ENCODE measurements around the gene POTEJ. TPM values are rescaled to one million over a fixed set of nuclear protein-coding genes. Genes with fewer than 3 reads are reported as not detected.
"Not testable (repeated sequence)": the region's sequence is repeated elsewhere in the genome, so short reads cannot be mapped to it uniquely, and the experiment has no call there.

POTEJ gene
- polyA plus RNA-seq, 4 donors: 0.10 TPM; not detected in 3

- H3K27me3 ChIP-seq (ENCODE audit: control insufficient read depth in 3 of 3, insufficient read depth in 3 of 3, low read length in 3 of 3); H3K4me3 ChIP-seq (ENCODE audit: low read depth in 1 of 3, low read length in 3 of 3); FAIRE-seq; H3K4me1 ChIP-seq (ENCODE audit: control insufficient read depth in 3 of 3, insufficient read depth in 2 of 3, low read depth in 1 of 3, low read length in 2 of 3); H3K36me3 ChIP-seq (ENCODE audit: control insufficient read depth in 3 of 3, insufficient read depth in 2 of 3, low read depth in 1 of 3, low read length in 3 of 3); DNase-seq; H3K27ac ChIP-seq (ENCODE audit: low read depth in 1 of 3, low read length in 2 of 3); H3K9me3 ChIP-seq (ENCODE audit: control insufficient read depth in 2 of 2, insufficient read depth in 1 of 2, low read depth in 1 of 2, low read length in 1 of 2): not testable (repeated sequence)
- WGBS, 3 donors: no CpG with 5 or more reads among the region's 22 CpGs
Measured at GRCh38 chr2:130597994-130598393, 13.2 kb upstream of the POTEJ start.

- not testable (repeated sequence) for H3K4me1 ChIP-seq (ENCODE audit: control insufficient read depth in 3 of 3, insufficient read depth in 2 of 3, low read depth in 1 of 3, low read length in 2 of 3); H3K36me3 ChIP-seq (ENCODE audit: control insufficient read depth in 3 of 3, insufficient read depth in 2 of 3, low read depth in 1 of 3, low read length in 3 of 3); DNase-seq; H3K9me3 ChIP-seq (ENCODE audit: control insufficient read depth in 2 of 2, insufficient read depth in 1 of 2, low read depth in 1 of 2, low read length in 1 of 2); H3K27ac ChIP-seq (ENCODE audit: low read depth in 1 of 3, low read length in 2 of 3); H3K27me3 ChIP-seq (ENCODE audit: control insufficient read depth in 3 of 3, insufficient read depth in 3 of 3, low read length in 3 of 3); H3K4me3 ChIP-seq (ENCODE audit: low read depth in 1 of 3, low read length in 3 of 3); FAIRE-seq
- WGBS, 3 donors: 41 to 72% (median 42%) methylated on average over 12 to 13 of the region's 15 CpGs
Measured at GRCh38 chr2:130598463-130598862, 12.8 kb upstream of the POTEJ start.

- not testable (repeated sequence) for H3K4me3 ChIP-seq (ENCODE audit: low read depth in 1 of 3, low read length in 3 of 3); FAIRE-seq; H3K27ac ChIP-seq (ENCODE audit: low read depth in 1 of 3, low read length in 2 of 3)
Measured at GRCh38 chr2:130599393-130599792, 11.8 kb upstream of the POTEJ start, which contains the start of gene CFC1. Gene CFC1 (minus strand): TSS chr2:130599575. CDS start chr2:130599287, 288 bp downstream.

GRCh38 chr2:130599926-130600325 lies 11.3 kb upstream of the POTEJ start:
- not testable (repeated sequence) for H3K9me3 ChIP-seq (ENCODE audit: control insufficient read depth in 2 of 2, insufficient read depth in 1 of 2, low read depth in 1 of 2, low read length in 1 of 2); H3K27ac ChIP-seq (ENCODE audit: low read depth in 1 of 3, low read length in 2 of 3); H3K4me1 ChIP-seq (ENCODE audit: control insufficient read depth in 3 of 3, insufficient read depth in 2 of 3, low read depth in 1 of 3, low read length in 2 of 3); DNase-seq; H3K36me3 ChIP-seq (ENCODE audit: control insufficient read depth in 3 of 3, insufficient read depth in 2 of 3, low read depth in 1 of 3, low read length in 3 of 3); H3K27me3 ChIP-seq (ENCODE audit: control insufficient read depth in 3 of 3, insufficient read depth in 3 of 3, low read length in 3 of 3); FAIRE-seq; H3K4me3 ChIP-seq (ENCODE audit: low read depth in 1 of 3, low read length in 3 of 3)
- WGBS, 3 donors: 88 to 94% (median 91%) methylated on average over 8 of the region's 9 CpGs

More at GRCh38 chr2:130599393-130599792, 11.8 kb upstream of the POTEJ start, which contains the start of gene CFC1:
- not testable (repeated sequence) for DNase-seq; H3K9me3 ChIP-seq (ENCODE audit: control insufficient read depth in 2 of 2, insufficient read depth in 1 of 2, low read depth in 1 of 2, low read length in 1 of 2); H3K36me3 ChIP-seq (ENCODE audit: control insufficient read depth in 3 of 3, insufficient read depth in 2 of 3, low read depth in 1 of 3, low read length in 3 of 3); H3K27me3 ChIP-seq (ENCODE audit: control insufficient read depth in 3 of 3, insufficient read depth in 3 of 3, low read length in 3 of 3); H3K4me1 ChIP-seq (ENCODE audit: control insufficient read depth in 3 of 3, insufficient read depth in 2 of 3, low read depth in 1 of 3, low read length in 2 of 3)
- no CpG with 5 or more reads among the region's 6 CpGs for WGBS, 3 donors

GRCh38 chr2:130601648-130602302 lies 9.5 kb upstream of the POTEJ start:
- 15 to 21% (median 17%) methylated on average over 5 of the region's 15 CpGs for WGBS, 3 donors
- H3K4me3 ChIP-seq (ENCODE audit: low read depth in 1 of 3, low read length in 3 of 3); H3K27me3 ChIP-seq (ENCODE audit: control insufficient read depth in 3 of 3, insufficient read depth in 3 of 3, low read length in 3 of 3); FAIRE-seq; H3K36me3 ChIP-seq (ENCODE audit: control insufficient read depth in 3 of 3, insufficient read depth in 2 of 3, low read depth in 1 of 3, low read length in 3 of 3); H3K4me1 ChIP-seq (ENCODE audit: control insufficient read depth in 3 of 3, insufficient read depth in 2 of 3, low read depth in 1 of 3, low read length in 2 of 3); DNase-seq; H3K9me3 ChIP-seq (ENCODE audit: control insufficient read depth in 2 of 2, insufficient read depth in 1 of 2, low read depth in 1 of 2, low read length in 1 of 2); H3K27ac ChIP-seq (ENCODE audit: low read depth in 1 of 3, low read length in 2 of 3): not testable (repeated sequence)

- H3K27ac ChIP-seq (ENCODE audit: low read depth in 1 of 3, low read length in 2 of 3); H3K4me3 ChIP-seq (ENCODE audit: low read depth in 1 of 3, low read length in 3 of 3); DNase-seq; H3K4me1 ChIP-seq (ENCODE audit: control insufficient read depth in 3 of 3, insufficient read depth in 2 of 3, low read depth in 1 of 3, low read length in 2 of 3); H3K36me3 ChIP-seq (ENCODE audit: control insufficient read depth in 3 of 3, insufficient read depth in 2 of 3, low read depth in 1 of 3, low read length in 3 of 3); FAIRE-seq; H3K9me3 ChIP-seq (ENCODE audit: control insufficient read depth in 2 of 2, insufficient read depth in 1 of 2, low read depth in 1 of 2, low read length in 1 of 2); H3K27me3 ChIP-seq (ENCODE audit: control insufficient read depth in 3 of 3, insufficient read depth in 3 of 3, low read length in 3 of 3): not testable (repeated sequence)
- 75 to 84% (median 77%) methylated on average over 3 to 4 of the region's 17 CpGs for WGBS, 3 donors
Measured at GRCh38 chr2:130608276-130609001, 2.8 kb upstream of the POTEJ start.

- FAIRE-seq; H3K36me3 ChIP-seq (ENCODE audit: control insufficient read depth in 3 of 3, insufficient read depth in 2 of 3, low read depth in 1 of 3, low read length in 3 of 3); H3K27ac ChIP-seq (ENCODE audit: low read depth in 1 of 3, low read length in 2 of 3); H3K4me1 ChIP-seq (ENCODE audit: control insufficient read depth in 3 of 3, insufficient read depth in 2 of 3, low read depth in 1 of 3, low read length in 2 of 3); H3K4me3 ChIP-seq (ENCODE audit: low read depth in 1 of 3, low read length in 3 of 3); H3K9me3 ChIP-seq (ENCODE audit: control insufficient read depth in 2 of 2, insufficient read depth in 1 of 2, low read depth in 1 of 2, low read length in 1 of 2); DNase-seq; H3K27me3 ChIP-seq (ENCODE audit: control insufficient read depth in 3 of 3, insufficient read depth in 3 of 3, low read length in 3 of 3): not testable (repeated sequence)
- 62 to 68% (median 66%) methylated on average over 2 to 5 of the region's 28 CpGs for WGBS, 3 donors
Measured at GRCh38 chr2:130609002-130609920, 2.0 kb upstream of the POTEJ start.

- H3K36me3 ChIP-seq (ENCODE audit: control insufficient read depth in 3 of 3, insufficient read depth in 2 of 3, low read depth in 1 of 3, low read length in 3 of 3); H3K27ac ChIP-seq (ENCODE audit: low read depth in 1 of 3, low read length in 2 of 3); DNase-seq; H3K4me3 ChIP-seq (ENCODE audit: low read depth in 1 of 3, low read length in 3 of 3); H3K27me3 ChIP-seq (ENCODE audit: control insufficient read depth in 3 of 3, insufficient read depth in 3 of 3, low read length in 3 of 3); H3K4me1 ChIP-seq (ENCODE audit: control insufficient read depth in 3 of 3, insufficient read depth in 2 of 3, low read depth in 1 of 3, low read length in 2 of 3); FAIRE-seq; H3K9me3 ChIP-seq (ENCODE audit: control insufficient read depth in 2 of 2, insufficient read depth in 1 of 2, low read depth in 1 of 2, low read length in 1 of 2): not testable (repeated sequence)
- WGBS, 3 donors: 93 to 96% (median 94%) methylated on average over 13 to 14 of the region's 15 CpGs
Measured at GRCh38 chr2:130610486-130610885, 754 bp upstream of the POTEJ start.

Measured in small intestine (tissue), 7 donors.